Smooth muscle cell (in vitro differentiated cells): ENCODE results near the gene MYO3B. TPM values are rescaled to one million over a fixed set of nuclear protein-coding genes. Genes with fewer than 3 reads are reported as not detected.
"Not testable (repeated sequence)": the region's sequence is repeated elsewhere in the genome, so short reads cannot be mapped to it uniquely, and the experiment has no call there.

Experiments used
- DNase-seq: peaks from one replicate; lab custom pipeline; 2025; ENCODE audit not compliant: unreplicated experiment; lab: John Stamatoyannopoulos, UW
- H2AFZ ChIP-seq: fragments of 200-600 bp; sonication (generic); 2 replicates; pipeline ENCODE4 v1.6.0; 2016; ENCODE audit warnings: antibody characterized with exemption, low read depth, mild to moderate bottlenecking
- H3F3A ChIP-seq: fragments of 200-600 bp; sonication (generic); 2 replicates; pipeline ENCODE4 v1.6.0; 2017; ENCODE audit warnings: antibody characterized with exemption, low read depth
- H3K27ac ChIP-seq: fragments of 200-600 bp; sonication (generic); 2 replicates; pipeline ENCODE4 v1.5.1; 2016; ENCODE audit warnings: low read depth, mild to moderate bottlenecking
- H3K27me3 ChIP-seq: fragments of 200-600 bp; sonication (generic); 2 replicates; pipeline ENCODE4 v1.6.1; 2016; ENCODE audit warnings: low read depth, mild to moderate bottlenecking
- H3K36me3 ChIP-seq: fragments of 200-600 bp; sonication (generic); 2 replicates; pipeline ENCODE4 v1.5.1; 2016; ENCODE audit warnings: low read depth
- H3K4me1 ChIP-seq: fragments of 200-600 bp; sonication (generic); 2 replicates; pipeline ENCODE4 v1.5.1; 2016; ENCODE audit warnings: low read depth
- H3K4me2 ChIP-seq: fragments of 200-600 bp; sonication (generic); 2 replicates; pipeline ENCODE4 v1.6.0; 2016; ENCODE audit warnings: mild to moderate bottlenecking
- H3K4me3 ChIP-seq: fragments of 200-600 bp; sonication (generic); 2 replicates; pipeline ENCODE4 v1.5.1; 2016; ENCODE audit warnings: mild to moderate bottlenecking
- H3K79me2 ChIP-seq: fragments of 200-600 bp; sonication (generic); 2 replicates; pipeline ENCODE4 v1.6.0; 2016; ENCODE audit warnings: low read depth, mild to moderate bottlenecking
- H3K9ac ChIP-seq: fragments of 200-600 bp; sonication (generic); 2 replicates; pipeline ENCODE4 v1.6.0; 2016; ENCODE audit warnings: low read depth
- H3K9me3 ChIP-seq: fragments of 200-600 bp; sonication (generic); replicated peaks from 2 replicates; pipeline ENCODE4 v1.5.1; 2016; ENCODE audit warnings: low read depth
- H4K20me1 ChIP-seq: fragments of 200-600 bp; sonication (generic); 2 replicates; pipeline ENCODE4 v1.6.0; 2016; ENCODE audit warnings: low read depth
- CTCF ChIP-seq: fragments of 200-600 bp; sonication (generic); IDR thresholded peaks from 2 replicates; pipeline ENCODE4 v1.5.1; 2017; ENCODE audit warnings: borderline replicate concordance, mild to moderate bottlenecking, antibody characterized with exemption; ENCODE audit not compliant: insufficient read depth, poor library complexity, severe bottlenecking
- WGBS: methylation state at CpG from one replicate; pipeline ENCODE4 v1.1.7; 2016; ENCODE audit warnings: low lambda C conversion rate; 5-methylcytosine and 5-hydroxymethylcytosine counted together
- polyA plus RNA-seq: library from polyadenylated mRNA; unstranded; fragments of >200 nt; fragmentation: Nextera tagmentation; extraction: Ambion mirVana; gene quantifications from 2 replicates; pipeline ENCODE4 v1.2.1, GENCODE V29; 2016
- total RNA-seq: library from RNA; depleted of rRNA; stranded (reverse); fragments of >200 nt; gene quantifications from 2 replicates; pipeline ENCODE4 v1.2.3, GENCODE V29; 2014

Gene MYO3B
- total and polyA plus RNA-seq, 2 experiments from 2014 or later, result 0.47 to 3.1 TPM

- no peak for TF ChIP-seq CTCF
- no peaks in the 10 kb centered on the region for H3K9me3 ChIP-seq
- H3K9ac ChIP-seq, result no peak overlapping the region
- 77% methylated on average over 2 of the region's 2 CpGs for WGBS
- no peaks in the 10 kb centered on the region for H3K27me3 ChIP-seq
- no peak overlapping the region for H3K4me2 ChIP-seq
- H3K79me2 ChIP-seq, result no peaks in the 10 kb centered on the region
- no peak overlapping the region for H2AFZ ChIP-seq
- H3K36me3 ChIP-seq, result no peaks in the 10 kb centered on the region
- DNase-seq, result no peak
- no peak overlapping the region for H3K4me3 ChIP-seq
- no peaks in the 10 kb centered on the region for H3K4me1 ChIP-seq
- H4K20me1 ChIP-seq, result no peaks in the 10 kb centered on the region
- no peak overlapping the region for H3K27ac ChIP-seq
- no peaks in the 10 kb centered on the region for H3F3A ChIP-seq
Observed at GRCh38 chr2:170276925-170277629, 99.1 kb downstream of the MYO3B start.

GRCh38 chr2:170277951-170278350, 100.0 kb downstream of the MYO3B start:
- 97% methylated on average over 2 of the region's 2 CpGs for WGBS
- Histone ChIP-seq H3K4me2 (no peak overlapping the region), H3K4me1 (no peaks in the 10 kb centered on the region), H4K20me1 (no peaks in the 10 kb centered on the region), H3K9ac (no peak overlapping the region), H3F3A (no peaks in the 10 kb centered on the region), H3K27me3 (no peaks in the 10 kb centered on the region), H3K27ac (no peak overlapping the region), H3K9me3 (no peaks in the 10 kb centered on the region), H3K79me2 (no peaks in the 10 kb centered on the region), H3K36me3 (no peaks in the 10 kb centered on the region), H2AFZ (no peak overlapping the region), H3K4me3 (no peak overlapping the region)
- TF ChIP-seq CTCF, result no peak
- no peak for DNase-seq

GRCh38 chr2:170279615-170280014, 101.7 kb downstream of the MYO3B start:
- H3K36me3 ChIP-seq, H3K9me3 ChIP-seq, DNase-seq, H4K20me1 ChIP-seq, H3K27me3 ChIP-seq, H3K4me2 ChIP-seq, H3K79me2 ChIP-seq, H3K9ac ChIP-seq, H3K27ac ChIP-seq, H3F3A ChIP-seq, H3K4me3 ChIP-seq, H2AFZ ChIP-seq, H3K4me1 ChIP-seq: not testable (repeated sequence)
- 68% methylated on average over 2 of the region's 2 CpGs for WGBS

GRCh38 chr2:170282851-170283250, 104.9 kb downstream of the MYO3B start:
- Histone ChIP-seq H3K36me3 (no peaks in the 10 kb centered on the region), H3K4me3 (no peak overlapping the region), H3K4me2 (no peak overlapping the region), H3K79me2 (no peaks in the 10 kb centered on the region), H3K9me3 (no peaks in the 10 kb centered on the region), H3F3A (no peaks in the 10 kb centered on the region), H4K20me1 (no peaks in the 10 kb centered on the region), H3K27me3 (no peaks in the 10 kb centered on the region), H3K9ac (no peak overlapping the region), H2AFZ (no peak overlapping the region), H3K4me1 (no peaks in the 10 kb centered on the region), H3K27ac (no peak overlapping the region)
- no peak for TF ChIP-seq CTCF
- WGBS, result 32% methylated on average over 3 of the region's 3 CpGs
- DNase-seq, result no peak
